B cell (primary cell): ENCODE data around the gene RBMXL3. TPM values are rescaled to one million over a fixed set of nuclear protein-coding genes. Genes with fewer than 3 reads are reported as not detected.
"Not testable (repeated sequence)": the region's sequence is repeated elsewhere in the genome, so short reads cannot be mapped to it uniquely, and the experiment has no call there.

Source experiments
- ATAC-seq: fragments of 200-7000 bp; cut with Tn5 transposase; one replicate; pipeline ENCODE4 v1.10.0; 2021; ENCODE audit warnings: low read depth, mild to moderate bottlenecking, moderate number of reproducible peaks, moderate library complexity
- CTCF ChIA-PET: fragments of 350-600 bp; sonication (Branson Sonifier 250); formaldehyde crosslinking; loops from one replicate; lab custom pipeline; 2021; ENCODE audit warnings: antibody characterized with exemption, inconsistent platforms; lab: Charles Lee
- POLR2A ChIA-PET: fragments of 350-600 bp; sonication (Branson Sonifier 250); formaldehyde crosslinking; loops from one replicate; lab custom pipeline; 2021; ENCODE audit warnings: antibody characterized with exemption; lab: Charles Lee
- DNase-seq: peaks from one replicate; pipeline ENCODE4 v3.0.0; 2013
- H2AFZ ChIP-seq: 2 replicates; pipeline ENCODE4 v1.6.1; 2012; ENCODE audit warnings: mild to moderate bottlenecking, low read depth, low read length; ENCODE audit not compliant: insufficient read depth, poor library complexity, severe bottlenecking
- H3K27ac ChIP-seq, 2 donors: 1 replicate in 1 of 2; 2 replicates in 1 of 2; pipeline ENCODE4 v1.5.1; 2012 to 2013; ENCODE audit warnings: low read length in 2 of 2, mild to moderate bottlenecking in 2 of 2, moderate library complexity in 1 of 2
- H3K27me3 ChIP-seq, 4 experiments: fragments of 200-600 bp in 1 of 4; sonication (generic) in 1 of 4; replicated peaks in 1 of 4; 1 replicate in 2 of 4; 2 replicates in 2 of 4; pipeline versions ENCODE4 v1.6.1 to v1.7.0; 2013 to 2016; ENCODE audit warnings: low read length in 3 of 4, mild to moderate bottlenecking in 2 of 4, mixed read lengths in 1 of 4, moderate library complexity in 1 of 4; ENCODE audit not compliant: insufficient read depth in 4 of 4, control insufficient read depth in 3 of 4; ENCODE audit errors: control extremely low read depth in 1 of 4
- H3K36me3 ChIP-seq, 2 experiments: replicated peaks in 1 of 2; 1 replicate in 1 of 2; 2 replicates in 1 of 2; pipeline versions ENCODE4 v1.6.1 to v1.7.1; 2013; ENCODE audit warnings: low read length in 1 of 2; ENCODE audit not compliant: insufficient read depth in 2 of 2, control insufficient read depth in 1 of 2; ENCODE audit errors: control extremely low read depth in 1 of 2, extremely low read depth in 1 of 2
- H3K4me1 ChIP-seq, 2 donors: fragments of 200-600 bp in 1 of 2; sonication (generic) in 1 of 2; 1 replicate in 1 of 2; 2 replicates in 1 of 2; pipeline versions ENCODE4 v1.5.1 to v1.6.1; 2013 to 2017; ENCODE audit warnings: low read length in 2 of 2; ENCODE audit not compliant: control insufficient read depth in 2 of 2, insufficient read depth in 2 of 2
- H3K4me2 ChIP-seq: replicated peaks from 2 replicates; pipeline ENCODE3; 2012; ENCODE audit warnings: mild to moderate bottlenecking, low read depth, low read length; ENCODE audit not compliant: poor library complexity, severe bottlenecking
- H3K4me3 ChIP-seq, 5 experiments: fragments of 200-600 bp in 1 of 5; sonication (generic) in 1 of 5; 1 replicate in 3 of 5; 2 replicates in 2 of 5; pipeline versions ENCODE4 v1.5.1 to v1.7.0; 2011 to 2016; ENCODE audit warnings: low read length in 4 of 5, mild to moderate bottlenecking in 4 of 5, low read depth in 2 of 5, control low read depth in 1 of 5, moderate library complexity in 1 of 5; ENCODE audit not compliant: insufficient read depth in 1 of 5; ENCODE audit errors: control extremely low read depth in 1 of 5, extremely low read depth in 1 of 5
- H3K79me2 ChIP-seq: fragments of 200-600 bp; sonication (generic); one replicate; pipeline ENCODE4 v1.6.0; 2016; ENCODE audit warnings: low read length; ENCODE audit not compliant: control insufficient read depth, insufficient read depth
- H3K9ac ChIP-seq: fragments of 200-600 bp; sonication (generic); 2 replicates; pipeline ENCODE4 v1.6.1; 2017; ENCODE audit warnings: mild to moderate bottlenecking, low read length, moderate library complexity
- H3K9me3 ChIP-seq, 3 donors: one replicate each; pipeline versions ENCODE4 v1.6.1 to v1.7.1; 2013; ENCODE audit warnings: low read length in 2 of 3; ENCODE audit not compliant: control insufficient read depth in 2 of 3, insufficient read depth in 1 of 3; ENCODE audit errors: control extremely low read depth in 1 of 3
- H4K20me1 ChIP-seq: 2 replicates; pipeline ENCODE4 v1.6.0; 2012; ENCODE audit warnings: mild to moderate bottlenecking, low read length; ENCODE audit not compliant: insufficient read depth, control insufficient read depth, poor library complexity, severe bottlenecking
- H3K27ac Mint-ChIP-seq: one replicate; pipeline ENCODE4 v1.8.0; 2021; ENCODE audit warnings: mixed read lengths
- H3K27me3 Mint-ChIP-seq: one replicate; pipeline ENCODE4 v1.8.0; 2021; ENCODE audit warnings: mixed read lengths
- H3K4me1 Mint-ChIP-seq: one replicate; pipeline ENCODE4 v1.8.0; 2021; ENCODE audit warnings: mixed read lengths
- H3K4me3 Mint-ChIP-seq: one replicate; pipeline ENCODE4 v1.8.0; 2021; ENCODE audit warnings: mixed read lengths
- H3K9me3 Mint-ChIP-seq: one replicate; pipeline ENCODE4 v1.8.0; 2022; ENCODE audit warnings: mixed read lengths; ENCODE audit not compliant: insufficient read depth
- CTCF ChIP-seq: fragments of 200-600 bp; IDR thresholded peaks from one replicate; pipeline ENCODE4 v1.8.0; 2022; ENCODE audit warnings: antibody characterized with exemption, mild to moderate bottlenecking
- EZH2 ChIP-seq: IDR thresholded peaks from 2 replicates; pipeline ENCODE4 v1.6.1; 2012; ENCODE audit warnings: borderline replicate concordance, low read depth, mild to moderate bottlenecking, moderate library complexity, low read length; ENCODE audit not compliant: insufficient read depth, poor library complexity, severe bottlenecking
- WGBS: methylation state at CpG from one replicate; pipeline ENCODE4 v1.1.5; 2013; ENCODE audit warnings: missing lambda C conversion rate; ENCODE audit not compliant: insufficient coverage; 5-methylcytosine and 5-hydroxymethylcytosine counted together
- intact Hi-C: fragments of 100-400 bp; cut with micrococcal nuclease; formaldehyde crosslinking; loops from one replicate; pipeline ENCODE4 v1.10.0; 2022
- polyA plus RNA-seq: library from polyadenylated mRNA; depleted of rRNA; stranded (reverse); fragments of >200 nt; gene quantifications from 2 replicates; pipeline ENCODE4 v1.2.3, GENCODE V29; 2012
- total RNA-seq, 2 donors: library from RNA; stranded (reverse); fragments of 120-200 nt in 1 of 2; gene quantifications; 1 replicate in 1 of 2; 2 replicates in 1 of 2; pipeline versions ENCODE4 v1.2.3 to v1.2.4, GENCODE V29; 2013 to 2022

The RBMXL3 gene
- total and polyA plus RNA-seq, 2 donors (not counting 1 experiment from before 2014, with no cell fraction given): not detected

- Histone ChIP-seq H3K36me3 (no peaks in the 10 kb centered on the region), H3K4me1 (no peaks in the 10 kb centered on the region), H3K79me2 (no peaks in the 10 kb centered on the region), H3K27ac (no peak overlapping the region), H3K9ac (no peak overlapping the region), H3K4me2 (no peak overlapping the region), H3K9me3 (peaks cover 0 to 27% (median 0%) of the 10 kb centered on the region in 3 donors), H2AFZ (no peak overlapping the region), H3K4me3 (no peak overlapping the region), H3K27me3 (no peaks in the 10 kb centered on the region), H4K20me1 (no peaks in the 10 kb centered on the region)
- no peak overlapping the region for H3K27ac Mint-ChIP-seq
- no peak for DNase-seq
- no peaks in the 10 kb centered on the region for H3K4me1 Mint-ChIP-seq
- 93% methylated on average over 32 of the region's 35 CpGs for WGBS
- H3K27me3 Mint-ChIP-seq: no peaks in the 10 kb centered on the region
- ChIA-PET CTCF (no interaction called here), POLR2A (no interaction called here)
- intact Hi-C loops: no loop called here
- no peak for ATAC-seq
- H3K4me3 Mint-ChIP-seq: no peak overlapping the region
- TF ChIP-seq EZH2: no peak
- no peak for TF ChIP-seq CTCF
- H3K9me3 Mint-ChIP-seq: no peaks in the 10 kb centered on the region
Observed at GRCh38 chrX:115192244-115192700, 3.1 kb downstream of the RBMXL3 start.

GRCh38 chrX:115204040-115204439 lies 14.8 kb downstream of the RBMXL3 start:
- Histone ChIP-seq H3K9me3 (peaks cover 0 to 8% (median 0%) of the 10 kb centered on the region in 3 donors), H3K79me2 (no peaks in the 10 kb centered on the region), H3K36me3 (no peaks in the 10 kb centered on the region), H3K4me1 (no peaks in the 10 kb centered on the region), H3K27me3 (no peaks in the 10 kb centered on the region), H3K9ac (no peak overlapping the region), H3K27ac (no peak overlapping the region), H2AFZ (no peak overlapping the region), H4K20me1 (no peaks in the 10 kb centered on the region), H3K4me3 (no peak overlapping the region), H3K4me2 (no peak overlapping the region)
- no peak for DNase-seq
- no peak for TF ChIP-seq CTCF
- no peak for ATAC-seq
- no CpG with 5 or more reads among the region's 1 CpG for WGBS
- ChIA-PET POLR2A (no interaction called here), CTCF (no interaction called here)
- peaks cover 10% of the 10 kb centered on the region for H3K9me3 Mint-ChIP-seq
- H3K27ac Mint-ChIP-seq: no peak overlapping the region
- H3K4me1 Mint-ChIP-seq: no peaks in the 10 kb centered on the region
- no peaks in the 10 kb centered on the region for H3K27me3 Mint-ChIP-seq
- H3K4me3 Mint-ChIP-seq: no peak overlapping the region
- intact Hi-C loops: no loop called here

DNA sequence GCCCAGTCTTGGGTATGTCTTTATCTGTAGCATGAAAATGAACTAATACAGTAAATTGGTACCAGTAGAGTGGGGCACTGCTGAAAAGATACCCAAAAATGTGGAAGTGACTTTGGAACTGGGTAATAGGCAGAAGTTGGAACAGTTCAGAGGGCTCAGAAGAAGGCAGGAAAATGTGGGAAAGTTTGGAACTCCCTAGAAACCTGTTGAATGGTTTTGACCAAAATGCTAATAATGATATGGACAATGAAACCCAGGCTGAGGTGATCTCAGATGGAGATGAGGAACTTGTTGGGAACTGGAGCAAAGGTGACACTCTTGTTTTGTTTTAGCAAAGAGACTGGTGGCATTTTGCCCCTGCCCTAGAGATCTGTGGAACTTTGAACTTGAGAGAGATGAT lies 20.3 kb downstream of the RBMXL3 start:
- H3K27me3 ChIP-seq, H3K36me3 ChIP-seq, H3K9ac ChIP-seq, H3K4me3 ChIP-seq, H3K9me3 Mint-ChIP-seq, H3K27ac ChIP-seq, CTCF ChIA-PET, H3K4me3 Mint-ChIP-seq, H3K27ac Mint-ChIP-seq, ATAC-seq, H3K4me1 ChIP-seq, H3K79me2 ChIP-seq, H2AFZ ChIP-seq, intact Hi-C loops, H4K20me1 ChIP-seq, H3K9me3 ChIP-seq, DNase-seq, H3K27me3 Mint-ChIP-seq, H3K4me1 Mint-ChIP-seq, POLR2A ChIA-PET, H3K4me2 ChIP-seq: not testable (repeated sequence)
